Endothelial cell of umbilical vein (primary cell): Measurements from ENCODE around the gene MYOM3. TPM values are rescaled to one million over a fixed set of nuclear protein-coding genes. Genes with fewer than 3 reads are reported as not detected.

Experiments used
- BruUV-seq: library from RNA; stranded (reverse); fragments of 400-500 nt; replicated peaks from 2 replicates; lab custom pipeline; 2021; lab: Mats Ljungman, UMichigan
- CTCF ChIA-PET: fragments of 300-600, 350-600 bp; sonication (Branson Sonifier 250); formaldehyde crosslinking; loops from one replicate; lab custom pipeline; 2021; ENCODE audit warnings: antibody characterized with exemption, inconsistent platforms; lab: Charles Lee
- POLR2A ChIA-PET: fragments of 300-600, 350-600 bp; sonication (Branson Sonifier 250); formaldehyde crosslinking; loops from one replicate; lab custom pipeline; 2021; ENCODE audit warnings: antibody characterized with exemption, inconsistent platforms; lab: Charles Lee
- DNase-seq: peaks from one replicate; pipeline ENCODE4 v3.0.0-alpha.2; 2011; ENCODE audit warnings: low read depth, low spot score
- FAIRE-seq: peaks from 2 replicates; lab custom pipeline; 2011; peaks lifted over from hg19 to GRCh38; lab: Jason Lieb, UNC
- H2AFZ ChIP-seq: 2 replicates; pipeline ENCODE4 v1.6.0; 2012; ENCODE audit warnings: low read depth, low read length, control low read depth, inconsistent platforms
- H3K27ac ChIP-seq: 2 replicates; pipeline ENCODE4 v1.5.1; 2011; ENCODE audit warnings: low read depth, mild to moderate bottlenecking, control low read depth, low read length, moderate library complexity; ENCODE audit not compliant: insufficient read depth
- H3K27me3 ChIP-seq, 2 experiments: 2 replicates each; pipeline versions ENCODE4 v1.6.0 to v1.6.1; 2011; ENCODE audit warnings: low read length in 2 of 2, mixed read lengths in 1 of 2; ENCODE audit not compliant: control insufficient read depth in 2 of 2, insufficient read depth in 2 of 2
- H3K36me3 ChIP-seq, 2 experiments: 2 replicates in 1 of 2; 3 replicates in 1 of 2; pipeline ENCODE4 v1.5.1; 2011; ENCODE audit warnings: low read length in 2 of 2, mild to moderate bottlenecking in 1 of 2, moderate library complexity in 1 of 2; ENCODE audit not compliant: control insufficient read depth in 2 of 2, insufficient read depth in 2 of 2; ENCODE audit errors: extremely low read depth in 1 of 2
- H3K4me1 ChIP-seq: 3 replicates; pipeline ENCODE4 v1.5.1; 2011; ENCODE audit warnings: mild to moderate bottlenecking, low read length; ENCODE audit not compliant: control insufficient read depth, insufficient read depth; ENCODE audit errors: extremely low read depth
- H3K4me2 ChIP-seq: 2 replicates; pipeline ENCODE4 v1.6.1; 2011; ENCODE audit warnings: low read length, control low read depth, mixed read lengths; ENCODE audit not compliant: insufficient read depth
- H3K4me3 ChIP-seq, 3 experiments: fragments of 200-600 bp in 1 of 3; sonication (generic), shearing (Covaris generic) in 1 of 3; replicated peaks in 1 of 3; 2 replicates each; pipeline ENCODE4 v1.5.1; 2011 to 2016; ENCODE audit warnings: control low read depth in 3 of 3, low read length in 3 of 3, mild to moderate bottlenecking in 2 of 3, inconsistent platforms in 1 of 3, low read depth in 1 of 3, moderate library complexity in 1 of 3; ENCODE audit not compliant: insufficient read depth in 1 of 3
- H3K79me2 ChIP-seq: 2 replicates; pipeline ENCODE4 v1.6.0; 2012; ENCODE audit warnings: low read length, inconsistent platforms; ENCODE audit not compliant: control insufficient read depth, insufficient read depth
- H3K9ac ChIP-seq: replicated peaks from 2 replicates; pipeline ENCODE3; 2011; ENCODE audit warnings: low read length, control low read depth; ENCODE audit not compliant: insufficient read depth; ENCODE audit errors: extremely low read depth
- H3K9me1 ChIP-seq: replicated peaks from 3 replicates; pipeline ENCODE4 v1.6.0; 2011; ENCODE audit warnings: mild to moderate bottlenecking, low read length; ENCODE audit not compliant: control insufficient read depth, insufficient read depth; ENCODE audit errors: extremely low read depth
- H3K9me3 ChIP-seq: replicated peaks from 2 replicates; pipeline ENCODE4 v1.5.1; 2012; ENCODE audit warnings: low read length, inconsistent platforms; ENCODE audit not compliant: control insufficient read depth, insufficient read depth
- H4K20me1 ChIP-seq: replicated peaks from 2 replicates; pipeline ENCODE3; 2011; ENCODE audit warnings: mild to moderate bottlenecking, low read length; ENCODE audit not compliant: control insufficient read depth, insufficient read depth; ENCODE audit errors: extremely low read depth
- EZH2 ChIP-seq: IDR thresholded peaks from 2 replicates; pipeline ENCODE4 v1.6.1; 2012; ENCODE audit warnings: borderline replicate concordance, low read depth, mild to moderate bottlenecking, moderate library complexity, low read length, inconsistent platforms; ENCODE audit not compliant: severe bottlenecking
- FOS ChIP-seq: IDR thresholded peaks from 2 replicates; pipeline ENCODE4 v1.6.1; 2011; ENCODE audit warnings: mild to moderate bottlenecking, low read length, moderate library complexity, borderline replicate concordance; ENCODE audit not compliant: insufficient read depth
- GATA2 ChIP-seq: IDR thresholded peaks from 2 replicates; pipeline ENCODE4 v1.7.0; 2011; ENCODE audit warnings: low read depth, mild to moderate bottlenecking, moderate library complexity, mixed read lengths, low read length; ENCODE audit not compliant: insufficient read length, insufficient read depth
- JUN ChIP-seq: IDR thresholded peaks from 2 replicates; pipeline ENCODE4 v1.6.1; 2011; ENCODE audit warnings: borderline replicate concordance, low read depth; ENCODE audit not compliant: insufficient read length, insufficient read depth
- MYC ChIP-seq: IDR thresholded peaks from one replicate; pipeline ENCODE4 v1.6.1; 2011; ENCODE audit warnings: mild to moderate bottlenecking, low read depth, low read length
- POLR2A ChIP-seq: IDR thresholded peaks from 2 replicates; pipeline ENCODE4 v1.6.1; 2012; ENCODE audit warnings: low read depth, mild to moderate bottlenecking, control low read depth, low read length
- POLR2AphosphoS5 ChIP-seq: IDR thresholded peaks from 2 replicates; pipeline ENCODE4 v1.6.1; 2012; ENCODE audit warnings: low read depth, mild to moderate bottlenecking, control low read depth, low read length, moderate library complexity; ENCODE audit not compliant: insufficient read depth
- dilution Hi-C: fragments of 300-500 bp; cut with MboI; formaldehyde crosslinking; loops from one replicate; pipeline ENCODE4 v1.15.0; 2019; ENCODE audit warnings: low sequenced_read_pairs; ENCODE audit not compliant: extremely low pct_ligation_motif_present
- intact Hi-C: fragments of 100-400 bp; cut with micrococcal nuclease; formaldehyde crosslinking; loops from one replicate; pipeline ENCODE4 v1.10.0; 2022
- polyA plus RNA-seq, 4 experiments: library from polyadenylated mRNA; depleted of rRNA in 3 of 4; stranded (reverse) in 3 of 4; unstranded in 1 of 4; fragments of >200 nt; gene quantifications; 2 replicates each; pipeline versions ENCODE4 v1.2.1 to v1.2.3, GENCODE V29; 2011 to 2012; ENCODE audit warnings: missing spikeins in 1 of 4
- total RNA-seq: library from RNA; stranded (reverse); gene quantifications from 2 replicates; pipeline ENCODE4 v1.2.3, GENCODE V29; 2021
- TF ChIP-seq, protein P1 (sequence below): IDR thresholded peaks from 2 replicates; pipeline ENCODE4 v1.6.1; 2011; ENCODE audit not compliant: insufficient read depth, insufficient read length
- TF ChIP-seq, protein P2 (sequence below), 2 donors: IDR thresholded peaks; 1 replicate in 1 of 2; 2 replicates in 1 of 2; pipeline ENCODE4 v1.5.1; 2011; ENCODE audit warnings: low read length in 2 of 2, mild to moderate bottlenecking in 2 of 2, moderate library complexity in 2 of 2, control low read depth in 1 of 2, inconsistent platforms in 1 of 2, low read depth in 1 of 2; ENCODE audit not compliant: insufficient read depth in 1 of 2; ENCODE audit errors: extremely low read depth in 1 of 2

MYOM3 gene
- total and polyA plus RNA-seq, 2 donors (not counting 3 experiments of a cell fraction or from before 2014, with no cell fraction given) = 0.11 to 0.40 TPM

DNA sequence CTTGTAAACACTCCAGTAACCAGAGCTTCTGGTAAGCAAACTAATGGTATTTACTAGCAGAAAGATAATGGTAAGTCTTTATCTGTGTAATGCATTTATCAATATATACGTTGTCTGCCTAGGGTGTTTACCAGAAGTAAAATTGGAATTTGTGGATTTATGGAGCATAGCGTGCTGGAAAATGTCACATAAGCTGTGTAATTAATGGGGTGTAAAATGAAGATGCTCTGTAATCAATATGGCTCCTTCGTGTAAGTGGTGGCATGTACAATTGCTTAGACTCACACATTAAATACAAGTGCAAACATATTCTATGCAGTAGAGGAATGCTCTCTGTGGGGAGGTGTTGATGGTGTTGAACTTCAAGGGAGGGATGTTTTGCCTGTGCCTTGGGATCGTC is 69.6 kb downstream of the MYOM3 start:
- no peaks in the 10 kb centered on the region for H3K79me2 ChIP-seq
- dilution Hi-C loops = no loop called here
- no peaks in the 10 kb centered on the region for H3K4me1 ChIP-seq
- no peaks in the 10 kb centered on the region for H3K9me1 ChIP-seq
- no peak overlapping the region for H3K9ac ChIP-seq
- BruUV-seq = no TSS peak
- no peak overlapping the region for H3K4me3 ChIP-seq
- TF ChIP-seq GATA2 (no peak), EZH2 (no peak), POLR2A (no peak), JUN (no peak), FOS (no peak), MYC (no peak), POLR2AphosphoS5 (no peak)
- TF ChIP-seq, protein P1, sequence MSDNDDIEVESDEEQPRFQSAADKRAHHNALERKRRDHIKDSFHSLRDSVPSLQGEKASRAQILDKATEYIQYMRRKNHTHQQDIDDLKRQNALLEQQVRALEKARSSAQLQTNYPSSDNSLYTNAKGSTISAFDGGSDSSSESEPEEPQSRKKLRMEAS = no peak
- TF ChIP-seq, protein P2, sequence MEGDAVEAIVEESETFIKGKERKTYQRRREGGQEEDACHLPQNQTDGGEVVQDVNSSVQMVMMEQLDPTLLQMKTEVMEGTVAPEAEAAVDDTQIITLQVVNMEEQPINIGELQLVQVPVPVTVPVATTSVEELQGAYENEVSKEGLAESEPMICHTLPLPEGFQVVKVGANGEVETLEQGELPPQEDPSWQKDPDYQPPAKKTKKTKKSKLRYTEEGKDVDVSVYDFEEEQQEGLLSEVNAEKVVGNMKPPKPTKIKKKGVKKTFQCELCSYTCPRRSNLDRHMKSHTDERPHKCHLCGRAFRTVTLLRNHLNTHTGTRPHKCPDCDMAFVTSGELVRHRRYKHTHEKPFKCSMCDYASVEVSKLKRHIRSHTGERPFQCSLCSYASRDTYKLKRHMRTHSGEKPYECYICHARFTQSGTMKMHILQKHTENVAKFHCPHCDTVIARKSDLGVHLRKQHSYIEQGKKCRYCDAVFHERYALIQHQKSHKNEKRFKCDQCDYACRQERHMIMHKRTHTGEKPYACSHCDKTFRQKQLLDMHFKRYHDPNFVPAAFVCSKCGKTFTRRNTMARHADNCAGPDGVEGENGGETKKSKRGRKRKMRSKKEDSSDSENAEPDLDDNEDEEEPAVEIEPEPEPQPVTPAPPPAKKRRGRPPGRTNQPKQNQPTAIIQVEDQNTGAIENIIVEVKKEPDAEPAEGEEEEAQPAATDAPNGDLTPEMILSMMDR (IDR thresholded peaks at IDR 0.05; ENCODE audit: extremely low read depth in 1 of 2, insufficient read depth in 1 of 2, low read depth in 1 of 2, low read length in 2 of 2) = no peak
- H3K36me3 ChIP-seq = no peaks in the 10 kb centered on the region
- H2AFZ ChIP-seq = no peak overlapping the region
- intact Hi-C loops = no loop called here
- no peak overlapping the region for H3K4me2 ChIP-seq
- POLR2A ChIA-PET = no interaction called here
- CTCF ChIA-PET = interaction anchor here (1.1 kb wide), 1 partner anchor 12 kb away, joined by 3 read pairs; no protein-coding TSS in a partner anchor
- no peaks in the 10 kb centered on the region for H4K20me1 ChIP-seq
- no peaks in the 10 kb centered on the region for H3K27me3 ChIP-seq
- no peak overlapping the region for H3K27ac ChIP-seq
- FAIRE-seq (no peak), DNase-seq (no peak)
- H3K9me3 ChIP-seq = no peaks in the 10 kb centered on the region
